Measurements from ENCODE around the gene PTPA. TPM values are rescaled to one million over a fixed set of nuclear protein-coding genes. Genes with fewer than 3 reads are reported as not detected.

The PTPA gene
- total RNA-seq, 6 donors from 2014 or later, result 48.2 to 130 (median 67.2) TPM

DNA sequence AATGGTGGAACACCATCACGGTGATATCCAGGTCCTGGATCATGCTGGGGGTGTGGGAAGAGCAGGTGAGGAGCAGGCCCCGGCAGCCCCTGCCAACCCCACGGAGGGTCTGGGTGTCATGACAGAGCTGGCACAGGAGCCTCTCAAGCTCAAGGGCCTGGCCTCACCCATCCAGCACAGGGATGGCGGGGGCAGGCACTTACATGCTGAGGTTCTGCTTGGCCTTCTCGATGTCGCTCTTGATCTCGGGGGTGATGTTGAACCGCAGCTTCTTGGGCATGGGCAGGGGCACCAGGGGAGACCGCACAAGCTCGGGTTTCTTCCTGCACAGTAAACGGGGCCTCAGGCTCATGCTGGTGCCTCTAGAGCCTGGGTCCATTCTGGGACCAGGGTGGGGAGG, 12.9 kb upstream of the PTPA start:
- WGBS, 2 donors, result 96 to 97% methylated on average over 5 to 10 of the region's 11 CpGs
- DNase-seq (peak in 1 of 2 donors; percentile 59), ATAC-seq (ENCODE audit: low FRiP score in 2 of 2) (no peak)
- no peak overlapping the region for H3K4me3 ChIP-seq
- H3K27me3 ChIP-seq, result no peaks in the 10 kb centered on the region
- H3K9me3 ChIP-seq, result no peaks in the 10 kb centered on the region
- H3K27ac ChIP-seq, result no peak overlapping the region
- no peak for TF ChIP-seq POLR2AphosphoS5 (IDR thresholded peaks at IDR 0.05)
- TF ChIP-seq POLR2A (IDR thresholded peaks at IDR 0.05), result no peak
- no peak for TF ChIP-seq CTCF (IDR thresholded peaks at IDR 0.05)
- TF ChIP-seq EP300 (IDR thresholded peaks at IDR 0.05), result no peak
- peaks cover 0 to 48% (median 19%) of the 10 kb centered on the region in 4 donors for H3K36me3 ChIP-seq
- H3K4me1 ChIP-seq, result no peaks in the 10 kb centered on the region

- ATAC-seq (ENCODE audit: low FRiP score in 2 of 2) (no peak), DNase-seq (no peak)
- Histone ChIP-seq H3K9me3 (no peaks in the 10 kb centered on the region), H3K4me3 (no peak overlapping the region), H3K27me3 (no peaks in the 10 kb centered on the region), H3K27ac (no peak overlapping the region), H3K36me3 (peaks cover 0 to 39% (median 14%) of the 10 kb centered on the region in 4 donors), H3K4me1 (no peaks in the 10 kb centered on the region)
- 79 to 80% methylated on average over 7 to 28 of the region's 28 CpGs for WGBS, 2 donors
- TF ChIP-seq POLR2AphosphoS5 (IDR thresholded peaks at IDR 0.05), result no peak
- no peak for TF ChIP-seq EP300 (IDR thresholded peaks at IDR 0.05)
- TF ChIP-seq POLR2A (IDR thresholded peaks at IDR 0.05), result no peak
- TF ChIP-seq CTCF (IDR thresholded peaks at IDR 0.05), result no peak
Measured at GRCh38 chr9:129100383-129101169, 10.6 kb upstream of the PTPA start.

DNA sequence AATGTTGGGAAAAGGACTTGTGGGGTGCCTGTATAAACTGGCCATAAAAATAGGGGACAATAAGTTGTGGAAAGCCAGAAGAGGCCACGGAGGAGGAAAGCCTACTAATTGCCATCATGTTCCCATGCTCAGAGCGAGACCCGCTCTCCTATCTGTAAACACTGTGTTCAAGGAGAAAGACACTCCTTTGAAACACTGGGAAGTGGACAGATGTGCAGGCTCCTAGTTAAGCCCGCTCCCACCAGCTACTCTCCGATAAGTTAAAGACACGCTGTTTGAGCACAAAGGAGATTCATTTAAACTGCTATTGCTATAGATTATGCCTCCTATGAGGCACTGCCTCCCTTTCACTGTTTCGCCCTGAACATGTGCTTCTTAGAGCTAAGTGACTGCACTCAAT, 9.9 kb upstream of the PTPA start:
- no peaks in the 10 kb centered on the region for H3K9me3 ChIP-seq
- no peaks in the 10 kb centered on the region for H3K4me1 ChIP-seq
- DNase-seq (no peak), ATAC-seq (ENCODE audit: low FRiP score in 2 of 2) (no peak)
- no peak overlapping the region for H3K27ac ChIP-seq
- H3K36me3 ChIP-seq, result peaks cover 0 to 39% (median 11%) of the 10 kb centered on the region in 4 donors
- no peak overlapping the region for H3K4me3 ChIP-seq
- no peaks in the 10 kb centered on the region for H3K27me3 ChIP-seq
- TF ChIP-seq EP300 (IDR thresholded peaks at IDR 0.05) (no peak), CTCF (IDR thresholded peaks at IDR 0.05) (no peak), POLR2A (IDR thresholded peaks at IDR 0.05) (no peak), POLR2AphosphoS5 (IDR thresholded peaks at IDR 0.05) (no peak)
- WGBS, 2 donors, result 92 to 95% methylated on average over 7 of the region's 7 CpGs

- H3K4me1 ChIP-seq, result no peaks in the 10 kb centered on the region
- peaks cover 0 to 33% (median 11%) of the 10 kb centered on the region in 4 donors for H3K36me3 ChIP-seq
- no peak overlapping the region for H3K4me3 ChIP-seq
- no peaks in the 10 kb centered on the region for H3K9me3 ChIP-seq
- DNase-seq (peak in 1 of 2 donors; percentile 69), ATAC-seq (ENCODE audit: low FRiP score in 2 of 2) (no peak)
- H3K27ac ChIP-seq, result no peak overlapping the region
- H3K27me3 ChIP-seq, result no peaks in the 10 kb centered on the region
- no peak for TF ChIP-seq EP300 (IDR thresholded peaks at IDR 0.05)
- TF ChIP-seq POLR2A (IDR thresholded peaks at IDR 0.05), result no peak
- TF ChIP-seq POLR2AphosphoS5 (IDR thresholded peaks at IDR 0.05), result no peak
- no peak for TF ChIP-seq CTCF (IDR thresholded peaks at IDR 0.05)
- 97 to 100% methylated on average over 2 to 11 of the region's 13 CpGs for WGBS, 2 donors
Measured at GRCh38 chr9:129102095-129102525, 9.1 kb upstream of the PTPA start.
